Hematopoietic multipotent progenitor cell treated with erythropoietin and hydrocortisone succinate and interleukin-3 and kit ligand, for 15 days (in vitro differentiated cells): ENCODE data around the gene SMOC2.

ENCODE experiments used
- DNase-seq: peaks from one replicate; pipeline ENCODE4 v3.0.0-alpha.2; 2015; ENCODE audit warnings: low spot score

Gene SMOC2, protein sequence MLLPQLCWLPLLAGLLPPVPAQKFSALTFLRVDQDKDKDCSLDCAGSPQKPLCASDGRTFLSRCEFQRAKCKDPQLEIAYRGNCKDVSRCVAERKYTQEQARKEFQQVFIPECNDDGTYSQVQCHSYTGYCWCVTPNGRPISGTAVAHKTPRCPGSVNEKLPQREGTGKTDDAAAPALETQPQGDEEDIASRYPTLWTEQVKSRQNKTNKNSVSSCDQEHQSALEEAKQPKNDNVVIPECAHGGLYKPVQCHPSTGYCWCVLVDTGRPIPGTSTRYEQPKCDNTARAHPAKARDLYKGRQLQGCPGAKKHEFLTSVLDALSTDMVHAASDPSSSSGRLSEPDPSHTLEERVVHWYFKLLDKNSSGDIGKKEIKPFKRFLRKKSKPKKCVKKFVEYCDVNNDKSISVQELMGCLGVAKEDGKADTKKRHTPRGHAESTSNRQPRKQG

DNA sequence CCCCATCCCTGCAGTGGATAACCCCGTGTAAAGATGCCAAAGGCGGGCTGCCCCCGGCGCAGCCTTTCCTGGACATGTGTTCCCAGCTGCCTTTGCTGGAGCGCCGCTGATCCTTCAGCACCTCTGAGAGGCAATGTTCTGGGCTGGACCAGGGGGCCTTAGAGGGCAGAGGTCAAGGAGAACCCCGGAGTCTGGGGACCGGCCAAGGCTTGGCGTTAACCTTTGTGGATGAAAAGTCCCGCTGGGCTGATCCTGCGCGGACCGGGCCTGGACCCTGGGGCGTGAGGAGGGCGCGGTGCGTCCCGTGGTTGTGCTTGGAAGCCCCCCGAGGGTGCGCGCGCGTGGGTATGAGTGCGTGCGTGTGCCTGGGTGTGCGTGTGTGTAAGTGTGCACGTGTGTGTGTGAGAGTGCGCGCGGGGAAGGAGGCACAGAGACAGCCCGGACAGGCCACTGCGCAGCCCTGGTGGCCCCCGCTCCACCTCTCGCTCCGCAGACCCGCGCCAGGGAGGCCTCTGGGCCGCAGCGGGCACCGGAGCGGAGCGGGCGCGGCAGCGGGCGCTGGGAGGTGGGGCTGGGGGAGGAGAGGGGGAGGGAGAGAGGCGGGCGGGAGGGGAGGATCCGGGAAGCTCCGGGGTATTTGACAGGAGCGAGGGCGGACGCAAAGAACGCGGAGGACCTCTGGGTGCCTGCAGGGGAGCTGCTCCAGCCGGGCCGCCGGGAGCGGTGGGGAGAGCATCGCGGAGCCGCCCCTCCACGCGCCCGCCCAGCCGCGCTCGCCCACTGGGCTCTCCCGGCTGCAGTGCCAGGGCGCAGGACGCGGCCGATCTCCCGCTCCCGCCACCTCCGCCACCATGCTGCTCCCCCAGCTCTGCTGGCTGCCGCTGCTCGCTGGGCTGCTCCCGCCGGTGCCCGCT lies at the start of gene SMOC2:
Gene SMOC2, plus strand, starts transcription at position 665 of the 914 bp plus-strand sequence. Its CDS starts 187 bp downstream, at position 852.
- no peak for DNase-seq

DNA sequence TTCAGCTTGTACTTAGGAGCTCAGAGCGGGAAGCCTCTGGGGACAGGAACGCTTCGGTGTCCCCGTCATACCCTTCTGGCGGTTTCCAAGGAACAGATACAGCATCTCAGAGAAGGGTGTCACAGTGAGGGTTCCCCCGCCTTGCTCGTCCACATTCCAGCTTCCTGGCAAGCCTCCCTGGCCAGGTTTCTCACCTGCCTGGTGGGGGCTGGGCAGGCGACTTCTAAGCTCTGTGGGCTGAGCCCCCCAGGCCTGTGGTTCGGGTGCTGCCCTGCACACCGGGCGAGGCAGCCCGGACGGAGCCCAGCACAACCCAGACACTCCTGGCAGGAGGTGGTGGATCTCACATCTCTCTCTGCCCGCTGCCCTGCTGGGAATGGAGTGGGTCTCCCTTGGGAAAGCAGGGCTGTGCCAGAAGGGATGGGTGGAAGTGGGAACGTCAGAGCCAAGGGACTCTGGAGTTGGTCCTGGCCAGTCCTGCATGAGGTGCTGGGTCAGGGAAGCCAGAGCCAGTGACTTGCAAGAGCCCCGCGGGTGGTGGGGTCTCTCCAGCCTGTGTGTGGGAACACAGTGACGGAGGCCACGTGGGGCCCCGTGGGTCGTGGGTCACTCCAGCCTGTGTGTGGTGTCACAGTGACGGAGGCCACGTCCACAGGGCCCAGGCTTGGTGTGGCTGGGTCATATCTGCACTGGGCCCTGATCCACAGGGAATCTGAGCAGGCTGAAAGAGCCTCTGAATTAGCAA lies 47.7 kb upstream of the SMOC2 start:
- DNase-seq, result no peak

DNA sequence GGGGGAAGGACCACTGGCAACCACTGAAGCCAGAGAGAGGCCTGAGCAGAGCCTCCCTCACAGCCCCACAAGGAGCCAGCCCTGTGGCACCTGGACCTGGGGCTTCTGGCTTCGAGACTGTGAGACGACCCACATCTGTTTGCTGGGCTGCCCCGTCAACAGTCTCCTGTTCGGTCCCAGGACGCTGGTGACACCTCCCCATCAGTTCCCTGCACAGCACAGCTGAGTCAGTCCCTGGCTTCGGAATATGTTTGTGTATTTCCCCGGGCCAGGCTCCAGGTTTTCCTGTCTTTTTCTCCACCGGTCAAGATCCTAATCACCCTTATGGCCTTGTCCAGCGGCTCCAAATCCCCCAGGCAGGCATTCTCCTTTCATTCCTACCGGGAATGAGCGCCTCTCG lies 46.4 kb upstream of the SMOC2 start:
- no peak for DNase-seq

DNA sequence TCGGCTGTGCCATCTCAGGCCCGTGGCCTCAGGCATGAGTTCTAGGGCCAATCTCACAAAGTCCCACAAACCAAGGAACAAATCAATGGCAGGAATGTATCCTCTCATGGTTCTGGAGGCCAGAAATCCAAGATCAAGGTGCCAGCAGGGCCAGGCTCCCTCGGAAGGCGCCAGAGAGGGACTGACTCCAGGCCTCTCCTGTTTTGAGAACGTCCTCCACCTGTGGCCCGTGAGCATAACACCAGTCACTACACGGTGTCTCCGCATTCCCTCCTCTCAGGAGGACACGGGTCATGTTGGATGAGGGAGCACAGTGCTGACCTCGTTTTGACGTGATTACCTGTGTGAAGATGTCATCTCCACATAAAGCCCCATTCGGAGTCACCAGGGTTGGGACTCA lies 45.0 kb upstream of the SMOC2 start:
- DNase-seq, result no peak

DNA sequence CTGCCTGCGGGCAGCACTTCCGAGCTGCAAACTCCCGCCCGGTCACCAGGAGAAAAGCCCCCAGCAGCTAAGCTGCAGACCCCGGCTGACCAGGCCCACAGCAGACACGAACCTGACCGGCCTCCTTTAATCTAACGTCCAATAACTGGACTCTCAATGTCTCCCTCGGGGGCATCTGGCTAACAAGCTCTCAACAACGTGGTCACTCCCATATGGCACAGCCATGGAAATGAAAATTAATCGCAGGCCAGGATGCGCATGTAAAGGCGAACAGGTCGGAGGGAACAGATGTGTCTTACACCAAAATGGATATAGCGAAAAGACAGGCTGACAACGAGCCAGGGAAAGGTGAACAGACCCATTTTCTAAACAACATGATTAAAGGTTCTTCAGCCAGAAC lies 44.4 kb upstream of the SMOC2 start:
- DNase-seq, result no peak

DNA sequence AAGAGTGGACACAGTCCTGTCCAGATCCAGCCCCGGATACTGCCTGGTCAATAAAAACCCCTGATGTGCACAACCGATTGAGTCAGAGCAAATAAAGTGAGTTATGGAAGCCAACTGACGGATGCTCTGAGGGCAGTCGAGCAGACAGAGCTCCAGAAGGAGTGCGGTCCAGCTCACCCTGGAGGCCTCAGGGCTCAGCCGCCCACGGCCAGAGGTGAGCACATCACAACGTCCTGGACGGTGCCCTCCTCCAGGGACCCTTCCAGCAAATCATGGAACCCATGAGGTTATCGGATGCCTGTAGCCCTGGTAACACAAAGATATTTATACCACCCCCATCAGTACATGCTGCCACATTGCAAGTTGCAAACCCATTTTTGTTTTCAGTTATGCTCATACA lies 44.0 kb upstream of the SMOC2 start:
- DNase-seq, result no peak

DNA sequence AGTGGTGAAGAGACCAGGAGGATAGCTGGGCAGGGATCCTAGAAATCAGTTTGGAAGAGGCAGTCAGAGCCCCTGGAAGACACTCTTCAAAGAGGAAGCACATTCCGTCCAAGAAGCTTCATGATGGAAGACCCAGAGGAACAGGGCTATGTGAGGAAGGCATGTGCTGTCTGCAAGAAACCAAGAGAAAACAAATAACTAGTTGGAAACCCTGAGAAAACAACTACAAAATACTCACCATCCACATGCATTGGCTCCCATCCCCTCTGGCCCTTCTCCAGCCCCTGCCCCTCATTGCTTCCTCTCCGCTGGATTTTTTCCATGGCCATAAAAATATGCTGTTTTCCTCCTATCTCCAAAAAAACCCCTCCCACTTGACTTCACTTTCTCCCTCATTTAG lies 40.9 kb upstream of the SMOC2 start:
- DNase-seq, result no peak

DNA sequence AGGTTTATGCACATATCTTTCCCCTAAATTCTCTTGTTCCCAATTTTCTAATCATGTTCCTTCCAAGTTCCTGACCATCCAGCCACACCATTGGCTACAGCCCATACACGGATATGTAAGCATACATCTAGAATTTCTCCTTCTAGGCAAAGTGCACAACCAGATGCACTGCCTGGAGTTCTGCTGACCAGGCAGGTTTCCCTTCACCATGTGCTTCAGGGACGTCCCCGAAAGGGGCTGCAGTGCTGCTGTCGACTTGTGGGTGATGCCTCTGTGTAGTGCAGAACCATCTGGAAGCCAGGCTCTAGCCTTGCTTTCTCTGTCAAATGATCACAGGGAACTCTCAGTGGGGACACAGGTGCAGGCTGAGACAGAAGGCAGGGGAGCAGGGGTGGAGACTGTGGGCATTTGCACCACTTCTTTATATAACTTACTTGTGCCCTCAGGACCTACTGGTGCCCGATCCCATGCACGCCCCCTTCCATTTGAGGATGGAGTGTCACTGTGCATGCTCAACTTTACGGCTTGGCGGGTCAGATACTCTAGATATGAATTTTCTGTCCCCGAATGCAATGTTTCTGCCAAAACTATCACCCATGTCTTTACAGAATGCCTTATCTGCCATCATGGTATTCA lies 37.5 kb upstream of the SMOC2 start:
- DNase-seq, result no peak

DNA sequence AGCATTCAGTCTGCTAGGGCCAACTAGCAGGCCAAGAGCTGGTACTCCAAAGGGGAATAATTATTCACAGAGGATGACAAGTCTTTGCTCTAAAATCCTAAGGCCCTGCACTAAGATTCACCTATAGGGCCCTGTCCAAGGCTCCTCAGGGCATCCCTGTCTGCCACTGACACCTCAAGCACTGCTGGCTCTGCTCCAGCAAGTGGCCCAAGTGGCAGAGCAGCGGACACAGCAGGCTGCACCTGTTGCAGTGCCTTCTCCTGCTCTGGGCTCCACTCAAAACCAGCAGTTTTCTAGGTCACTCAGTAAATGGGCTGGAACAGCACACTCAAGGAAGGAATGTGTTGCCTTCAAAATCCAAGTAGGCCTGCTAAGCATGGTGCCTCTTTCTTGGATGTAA lies 36.4 kb upstream of the SMOC2 start:
- no peak for DNase-seq

DNA sequence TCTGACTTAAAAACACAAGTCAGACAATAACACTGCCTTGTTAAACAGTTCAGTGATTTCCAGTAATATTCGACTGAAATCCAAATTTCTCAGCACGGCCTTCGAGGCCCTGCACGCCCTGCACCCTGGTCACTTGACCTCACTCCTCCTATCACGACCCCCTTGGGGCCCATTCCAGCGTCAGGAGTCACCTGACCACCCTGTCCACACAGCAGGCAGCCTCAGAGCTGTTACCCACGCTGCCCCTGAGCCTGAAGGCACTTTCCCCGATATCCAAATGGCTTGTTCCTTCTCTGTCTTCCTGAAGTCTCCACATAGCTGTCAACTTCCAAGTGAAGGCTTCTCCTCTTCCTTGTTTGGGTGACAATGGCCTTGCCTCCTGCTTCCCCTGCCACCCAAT lies 33.1 kb upstream of the SMOC2 start:
- DNase-seq, result no peak

DNA sequence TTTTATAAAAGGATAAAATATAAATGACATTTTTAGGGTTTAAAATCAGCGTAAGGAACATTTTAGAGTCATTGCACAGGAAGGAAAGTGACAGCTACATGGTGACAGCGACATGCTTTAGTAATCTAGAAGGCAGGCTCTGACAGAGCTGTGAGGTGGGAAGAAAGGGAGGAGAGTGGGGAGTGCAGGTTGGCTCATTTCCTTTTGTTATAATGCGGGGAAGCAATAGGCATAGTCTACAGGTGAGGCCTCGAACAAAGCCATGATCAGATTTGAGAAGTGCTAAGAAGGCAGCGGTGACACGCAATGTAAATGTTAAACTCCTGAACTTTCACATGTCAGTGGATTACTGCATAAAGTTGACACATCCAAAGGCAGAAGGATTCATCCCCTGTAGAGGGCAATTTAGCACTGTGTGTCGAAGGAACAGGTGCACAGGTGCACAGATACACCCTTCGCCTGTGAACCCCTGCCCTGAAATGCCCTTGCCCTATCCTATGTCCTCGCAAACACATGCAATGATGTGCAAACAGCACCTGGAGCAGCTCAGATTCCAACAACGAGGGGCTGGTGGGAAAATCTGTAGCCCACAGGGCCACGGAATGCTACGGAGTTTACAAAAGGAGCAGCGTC lies 32.4 kb upstream of the SMOC2 start:
- DNase-seq, result no peak

DNA sequence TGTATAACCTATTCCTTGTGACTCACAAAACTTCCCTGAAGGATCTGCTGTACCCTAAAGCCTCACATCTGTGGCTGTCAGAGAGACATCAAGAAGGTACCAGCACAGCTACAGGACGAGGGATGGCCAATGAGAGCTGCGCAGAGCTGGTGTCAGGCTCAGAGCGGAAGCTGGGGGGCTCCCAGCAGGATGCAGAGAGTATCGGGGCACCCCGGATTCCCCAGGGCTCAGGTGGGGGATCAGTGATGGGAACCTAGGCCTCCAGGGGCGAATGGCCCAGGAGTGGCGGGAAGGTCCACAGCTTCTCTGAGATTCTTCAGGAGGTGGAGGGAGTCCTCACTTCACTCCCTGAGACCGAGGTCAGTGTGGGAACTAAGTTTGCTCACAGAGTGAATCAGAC lies 30.9 kb upstream of the SMOC2 start:
- no peak for DNase-seq

DNA sequence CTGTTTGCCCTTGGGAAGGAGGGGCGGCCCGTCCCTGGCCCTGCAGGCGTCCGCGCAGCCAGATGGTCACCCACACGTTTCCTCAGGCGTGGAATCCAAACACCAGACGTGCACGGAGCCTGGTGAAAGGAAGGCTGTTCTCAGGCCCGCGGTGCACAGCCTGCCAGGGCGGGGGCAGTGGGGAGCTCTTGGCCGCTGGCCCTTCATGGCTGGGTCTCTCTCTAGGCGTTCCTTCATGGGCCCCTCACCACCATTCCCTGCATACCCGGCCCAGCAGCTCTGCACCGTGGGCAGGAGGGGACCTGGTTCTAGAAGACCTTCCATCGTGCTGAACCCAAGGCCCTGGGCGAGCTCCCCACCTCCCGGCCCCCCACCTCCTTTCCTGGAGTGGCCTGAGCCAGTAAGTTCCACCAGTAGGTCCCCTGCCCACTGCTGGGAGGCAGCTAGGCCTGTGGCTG lies 30.4 kb upstream of the SMOC2 start:
- no peak for DNase-seq

DNA sequence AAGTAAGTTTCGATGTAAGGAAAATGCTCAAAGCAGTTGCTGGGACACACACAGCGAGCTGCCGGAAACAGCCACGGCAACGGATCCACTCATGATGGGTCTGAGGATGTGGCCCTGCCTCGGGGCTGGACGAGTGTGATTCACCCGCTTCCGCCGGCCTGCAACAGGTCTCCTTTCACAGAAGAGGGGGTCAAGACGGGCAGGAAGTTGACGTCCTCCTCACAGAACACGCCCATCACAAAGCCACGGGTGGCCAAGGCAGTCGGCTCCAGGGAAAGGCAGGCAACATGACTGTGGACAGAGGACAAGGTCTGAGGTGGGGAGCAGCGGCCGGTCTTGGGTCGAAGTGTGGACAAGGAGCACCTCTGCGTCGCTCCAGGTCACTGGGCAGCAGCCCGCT lies 29.9 kb upstream of the SMOC2 start:
- DNase-seq, result no peak

DNA sequence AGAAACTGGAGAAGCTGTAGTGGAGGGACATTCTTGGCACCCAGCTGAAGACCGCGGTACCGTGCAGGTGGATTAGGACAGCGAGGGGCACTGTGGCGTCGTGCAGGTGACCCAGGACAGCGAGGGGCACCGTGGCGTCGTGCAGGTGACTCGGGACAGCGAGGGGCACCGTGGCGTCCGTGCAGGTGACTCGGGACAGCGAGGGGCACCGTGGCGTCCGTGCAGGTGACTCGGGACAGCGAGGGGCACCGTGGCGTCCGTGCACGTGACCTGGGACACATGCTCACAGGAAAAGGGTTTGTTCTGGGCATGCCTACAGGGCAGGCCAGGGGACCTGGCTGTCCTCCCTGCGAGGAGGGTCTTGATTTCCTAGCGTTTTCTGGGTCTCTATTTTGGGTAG lies 29.2 kb upstream of the SMOC2 start:
- no peak for DNase-seq

DNA sequence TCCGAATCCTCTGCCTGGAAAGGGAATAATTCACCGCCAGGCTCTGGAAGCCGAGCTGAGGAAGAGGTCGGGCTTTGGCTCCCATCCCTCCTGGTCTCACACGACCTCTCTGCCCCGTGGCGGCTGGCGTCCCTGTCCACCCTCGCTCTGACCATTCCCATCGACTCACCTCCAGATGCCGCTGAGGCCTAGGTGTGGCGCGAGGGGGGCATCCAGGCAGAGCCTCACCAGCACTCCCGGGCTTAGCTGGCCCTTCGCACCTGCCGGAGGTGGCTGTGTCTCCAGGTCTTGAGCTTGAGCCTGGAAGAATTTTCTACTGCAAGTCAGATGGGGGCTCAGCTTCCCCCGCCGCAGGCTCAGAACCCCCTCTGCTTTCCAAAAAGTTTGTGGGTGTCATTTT lies 28.5 kb upstream of the SMOC2 start:
- no peak for DNase-seq

DNA sequence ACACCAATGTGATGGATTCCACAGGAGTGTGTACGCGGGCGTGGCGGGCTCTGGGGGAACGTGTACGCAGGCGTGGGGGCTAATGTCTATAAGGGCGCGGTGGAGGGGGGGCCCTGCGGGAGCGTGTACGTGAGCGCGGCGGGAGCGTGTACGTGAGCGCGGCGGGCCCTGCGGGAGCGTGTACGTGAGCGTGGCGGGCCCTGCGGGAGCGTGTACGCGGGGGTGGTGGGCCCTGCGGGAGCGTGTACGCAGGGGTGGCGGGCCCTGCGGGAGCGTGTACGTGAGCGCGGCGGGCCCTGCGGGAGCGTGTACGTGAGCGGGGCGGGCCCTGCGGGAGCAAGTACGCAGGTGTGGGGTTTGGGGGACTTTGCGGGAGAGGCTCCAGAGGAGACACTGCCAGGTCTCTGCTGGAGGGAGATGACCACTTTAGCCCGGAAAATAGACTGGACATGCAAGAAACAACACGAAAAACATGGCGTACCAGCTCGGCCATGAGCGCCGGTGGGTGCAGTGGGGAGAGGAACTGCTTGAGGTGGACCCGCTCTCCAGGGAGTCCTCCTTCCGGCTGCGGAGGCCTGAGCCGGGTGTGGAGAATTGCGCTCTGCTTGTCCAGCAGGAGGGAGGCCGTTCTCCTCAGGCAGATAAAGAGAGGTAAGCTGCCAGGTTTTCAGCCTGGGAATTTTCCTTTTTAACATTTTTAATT lies 27.8 kb upstream of the SMOC2 start:
- no peak for DNase-seq

DNA sequence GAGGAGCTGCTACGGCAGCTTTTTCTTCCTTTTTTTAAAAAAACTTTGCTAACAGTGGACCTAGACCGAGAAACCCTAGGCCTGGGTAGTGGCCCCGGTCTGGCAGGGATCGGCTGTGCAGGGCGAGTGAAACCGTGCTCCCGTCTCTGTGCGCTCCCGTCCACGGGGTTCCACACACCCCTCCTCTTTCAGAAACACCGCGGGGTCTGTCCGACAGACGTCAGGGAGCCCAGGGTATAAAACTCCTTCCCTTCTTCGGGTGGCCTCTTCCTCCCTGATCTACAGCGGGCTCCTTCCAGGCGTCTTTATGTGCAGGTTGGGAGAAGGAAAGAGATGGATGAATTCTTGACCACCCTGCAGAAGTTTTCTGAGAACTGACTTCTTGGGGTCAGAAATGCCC lies 27.1 kb upstream of the SMOC2 start:
- no peak for DNase-seq

DNA sequence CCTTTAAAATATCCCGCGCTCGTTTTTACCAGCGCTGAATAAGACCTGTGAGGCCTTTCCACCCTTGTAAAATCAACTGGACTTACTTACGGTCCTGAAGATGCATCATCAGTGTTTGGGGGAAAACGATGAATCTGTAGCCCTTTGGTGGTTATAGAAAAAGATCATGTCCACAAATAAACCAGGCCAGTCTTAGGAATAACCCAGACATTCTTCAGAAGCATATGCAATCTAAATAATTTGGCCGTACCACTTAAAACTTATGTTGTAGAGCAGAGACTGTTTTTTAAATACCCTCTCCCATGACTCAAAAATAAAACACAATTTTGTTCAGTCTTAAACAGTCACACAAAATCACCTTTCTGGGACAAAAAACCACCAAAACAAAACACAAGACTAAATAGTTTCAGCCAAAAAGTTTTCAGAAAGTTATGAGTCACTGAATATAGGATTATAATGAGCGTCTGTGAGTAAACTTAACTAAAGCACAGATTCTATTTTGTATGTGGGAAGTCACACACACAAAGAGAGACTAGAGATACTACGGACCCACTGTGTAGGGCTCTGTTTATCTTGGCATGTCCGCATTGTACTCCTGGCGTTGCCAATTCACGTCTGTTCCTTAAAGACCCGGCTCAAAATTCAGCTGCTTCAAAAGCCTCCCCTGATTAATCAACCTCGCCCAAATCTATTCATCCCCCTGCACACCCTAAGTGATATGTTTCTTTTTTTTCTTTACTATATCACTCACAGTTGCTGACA lies 26.5 kb upstream of the SMOC2 start:
- DNase-seq, result no peak
